Endothelial cell (in vitro differentiated cells): Measurements from ENCODE around the gene TTC27. TPM values are rescaled to one million over a fixed set of nuclear protein-coding genes. Genes with fewer than 3 reads are reported as not detected.
"Not testable (repeated sequence)": the region's sequence is repeated elsewhere in the genome, so short reads cannot be mapped to it uniquely, and the experiment has no call there.

Experiments used
- DNase-seq: peaks from one replicate; pipeline ENCODE4 v3.0.0; 2021; ENCODE audit warnings: low spot score
- H3K27ac Mint-ChIP-seq: one replicate; pipeline ENCODE4 v1.8.0; 2021; ENCODE audit warnings: mixed read lengths, inconsistent platforms; ENCODE audit not compliant: unreplicated experiment
- H3K27me3 Mint-ChIP-seq: one replicate; pipeline ENCODE4 v1.8.0; 2021; ENCODE audit warnings: mild to moderate bottlenecking, moderate library complexity, mixed read lengths, inconsistent platforms; ENCODE audit not compliant: unreplicated experiment
- H3K36me3 Mint-ChIP-seq: one replicate; pipeline ENCODE4 v1.8.0; 2021; ENCODE audit warnings: mild to moderate bottlenecking, low read depth, mixed read lengths, inconsistent platforms; ENCODE audit not compliant: unreplicated experiment
- H3K4me1 Mint-ChIP-seq: one replicate; pipeline ENCODE4 v1.8.0; 2021; ENCODE audit warnings: mild to moderate bottlenecking, mixed read lengths, inconsistent platforms; ENCODE audit not compliant: unreplicated experiment
- H3K4me3 Mint-ChIP-seq: one replicate; pipeline ENCODE4 v1.8.0; 2021; ENCODE audit warnings: mild to moderate bottlenecking, mixed read lengths, inconsistent platforms; ENCODE audit not compliant: unreplicated experiment
- H3K9me3 Mint-ChIP-seq: one replicate; pipeline ENCODE4 v1.8.0; 2021; ENCODE audit warnings: mixed read lengths, inconsistent platforms; ENCODE audit not compliant: unreplicated experiment
- total RNA-seq: library from RNA; stranded (reverse); fragmentation: NEBNext Ultra II Directional; extraction: Animal tissue kit (Norgen Biotek cat#: 25700); gene quantifications from one replicate; pipeline ENCODE4 v1.2.1, GENCODE V29; 2021; ENCODE audit not compliant: unreplicated experiment
- TF ChIP-seq, protein P1 (sequence below): fragments of 200-600 bp; sonication (generic); IDR thresholded peaks from one replicate; pipeline ENCODE4 v1.5.0; 2021; ENCODE audit warnings: antibody characterized with exemption; ENCODE audit not compliant: unreplicated experiment

Gene TTC27
- total RNA-seq, 1 donor from 2014 or later: 12.7 TPM

DNA sequence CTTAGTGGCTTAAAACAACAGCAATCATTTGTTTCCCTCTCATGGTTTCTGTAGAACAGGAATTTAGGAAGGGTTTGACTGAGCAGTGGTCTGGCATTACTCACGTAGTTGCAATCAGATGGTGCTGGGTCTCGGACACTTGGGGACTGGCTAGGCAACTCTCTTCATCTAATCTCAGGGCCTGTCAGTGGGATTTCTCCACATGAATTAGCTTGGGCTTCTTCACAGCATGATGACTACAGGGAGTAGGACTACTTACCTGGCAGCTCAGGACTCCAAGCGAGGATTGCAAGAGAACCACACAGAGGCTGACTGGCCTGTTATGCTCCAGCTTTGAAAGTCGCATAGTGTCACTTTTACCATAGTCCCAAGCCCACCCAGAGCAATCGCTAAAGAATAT lies 125.1 kb downstream of the TTC27 start:
- Mint-ChIP-seq H3K27me3 (peaks cover 3% of the 10 kb centered on the region), H3K4me1 (peaks cover 20% of the 10 kb centered on the region), H3K27ac (no peak overlapping the region), H3K9me3 (no peaks in the 10 kb centered on the region), H3K4me3 (no peak overlapping the region), H3K36me3 (peaks cover 3% of the 10 kb centered on the region)
- DNase-seq: no peak
- TF ChIP-seq, protein P1, sequence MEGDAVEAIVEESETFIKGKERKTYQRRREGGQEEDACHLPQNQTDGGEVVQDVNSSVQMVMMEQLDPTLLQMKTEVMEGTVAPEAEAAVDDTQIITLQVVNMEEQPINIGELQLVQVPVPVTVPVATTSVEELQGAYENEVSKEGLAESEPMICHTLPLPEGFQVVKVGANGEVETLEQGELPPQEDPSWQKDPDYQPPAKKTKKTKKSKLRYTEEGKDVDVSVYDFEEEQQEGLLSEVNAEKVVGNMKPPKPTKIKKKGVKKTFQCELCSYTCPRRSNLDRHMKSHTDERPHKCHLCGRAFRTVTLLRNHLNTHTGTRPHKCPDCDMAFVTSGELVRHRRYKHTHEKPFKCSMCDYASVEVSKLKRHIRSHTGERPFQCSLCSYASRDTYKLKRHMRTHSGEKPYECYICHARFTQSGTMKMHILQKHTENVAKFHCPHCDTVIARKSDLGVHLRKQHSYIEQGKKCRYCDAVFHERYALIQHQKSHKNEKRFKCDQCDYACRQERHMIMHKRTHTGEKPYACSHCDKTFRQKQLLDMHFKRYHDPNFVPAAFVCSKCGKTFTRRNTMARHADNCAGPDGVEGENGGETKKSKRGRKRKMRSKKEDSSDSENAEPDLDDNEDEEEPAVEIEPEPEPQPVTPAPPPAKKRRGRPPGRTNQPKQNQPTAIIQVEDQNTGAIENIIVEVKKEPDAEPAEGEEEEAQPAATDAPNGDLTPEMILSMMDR: no peak

DNA sequence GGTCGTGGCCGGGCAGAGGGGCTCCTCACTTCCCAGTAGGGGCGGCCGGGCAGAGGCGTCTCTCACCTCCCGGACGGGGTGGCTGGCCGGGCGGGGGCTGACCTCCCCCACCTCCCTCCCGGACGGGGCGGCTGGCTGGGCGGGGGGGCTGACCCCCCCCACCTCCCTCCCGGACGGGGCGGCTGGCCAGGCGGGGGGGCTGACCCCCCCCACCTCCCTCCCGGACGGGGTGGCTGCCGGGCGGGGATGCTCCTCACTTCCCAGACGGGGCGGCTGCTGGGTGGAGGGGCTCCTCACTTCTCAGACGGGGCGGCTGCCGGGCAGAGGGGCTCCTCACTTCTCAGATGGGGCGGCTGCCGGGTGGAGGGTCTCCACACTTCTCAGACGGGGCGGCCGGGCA lies 126.8 kb downstream of the TTC27 start:
- H3K36me3 Mint-ChIP-seq, H3K27ac Mint-ChIP-seq, H3K27me3 Mint-ChIP-seq, H3K4me3 Mint-ChIP-seq, DNase-seq, H3K9me3 Mint-ChIP-seq: not testable (repeated sequence)
- peaks cover 20% of the 10 kb centered on the region for H3K4me1 Mint-ChIP-seq

DNA sequence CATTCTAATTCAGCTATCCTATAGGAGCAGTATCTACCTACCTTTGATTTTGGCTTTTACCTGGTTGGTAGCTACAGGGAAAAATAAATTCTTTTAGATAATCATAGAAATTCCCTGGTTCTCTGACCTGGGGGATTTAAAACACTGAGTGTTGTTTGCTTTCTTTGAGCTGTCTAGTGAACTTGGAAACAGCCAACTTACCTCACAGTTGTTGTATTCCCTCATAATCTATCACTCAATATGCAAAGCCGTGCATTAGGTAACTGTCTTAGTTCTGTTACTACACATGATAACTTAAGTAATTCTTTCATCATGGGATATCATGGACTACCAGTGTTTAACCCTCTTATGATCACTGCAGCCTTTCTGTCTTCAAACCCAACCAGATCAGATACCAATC lies 127.8 kb downstream of the TTC27 start:
- peaks cover 3% of the 10 kb centered on the region for H3K27me3 Mint-ChIP-seq
- TF ChIP-seq, protein P1: no peak
- no peaks in the 10 kb centered on the region for H3K9me3 Mint-ChIP-seq
- no peak overlapping the region for H3K4me3 Mint-ChIP-seq
- no peak overlapping the region for H3K27ac Mint-ChIP-seq
- H3K4me1 Mint-ChIP-seq: peaks cover 20% of the 10 kb centered on the region
- peaks cover 3% of the 10 kb centered on the region for H3K36me3 Mint-ChIP-seq
- DNase-seq: no peak

DNA sequence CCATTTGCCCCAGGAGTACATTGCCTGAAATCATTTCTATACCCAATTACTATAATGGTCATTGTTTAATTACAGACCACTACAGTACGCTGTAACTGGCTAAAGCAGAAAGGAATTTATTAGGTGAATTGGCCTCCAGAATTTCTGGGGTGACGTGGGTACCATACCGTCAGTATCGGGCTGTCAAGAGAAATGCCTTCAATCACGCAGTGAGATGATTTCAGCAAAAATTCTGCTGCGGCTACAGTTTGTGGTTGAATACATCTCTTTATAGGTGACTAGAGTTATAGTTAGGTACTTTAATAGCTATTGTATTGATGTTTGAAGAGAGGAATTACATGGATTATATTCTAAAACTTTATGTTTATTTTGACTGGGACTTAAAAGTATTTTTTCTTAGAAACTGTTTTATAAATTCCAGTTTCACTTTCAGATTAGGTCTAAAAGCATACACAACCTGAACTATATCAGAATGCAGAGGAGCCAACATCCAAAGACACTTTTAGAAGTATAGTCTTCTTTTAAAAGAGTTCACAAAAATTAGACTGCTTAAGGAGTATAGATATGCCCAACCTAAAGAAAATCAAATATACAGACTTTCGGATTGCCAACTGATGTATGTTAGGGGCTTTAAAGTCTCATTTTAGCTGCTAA lies 128.4 kb downstream of the TTC27 start:
- Mint-ChIP-seq H3K9me3 (no peaks in the 10 kb centered on the region), H3K4me3 (no peak overlapping the region), H3K27ac (no peak overlapping the region), H3K4me1 (peaks cover 25% of the 10 kb centered on the region), H3K36me3 (peaks cover 3% of the 10 kb centered on the region), H3K27me3 (peaks cover 3% of the 10 kb centered on the region)
- DNase-seq: no peak
- TF ChIP-seq, protein P1: no peak

DNA sequence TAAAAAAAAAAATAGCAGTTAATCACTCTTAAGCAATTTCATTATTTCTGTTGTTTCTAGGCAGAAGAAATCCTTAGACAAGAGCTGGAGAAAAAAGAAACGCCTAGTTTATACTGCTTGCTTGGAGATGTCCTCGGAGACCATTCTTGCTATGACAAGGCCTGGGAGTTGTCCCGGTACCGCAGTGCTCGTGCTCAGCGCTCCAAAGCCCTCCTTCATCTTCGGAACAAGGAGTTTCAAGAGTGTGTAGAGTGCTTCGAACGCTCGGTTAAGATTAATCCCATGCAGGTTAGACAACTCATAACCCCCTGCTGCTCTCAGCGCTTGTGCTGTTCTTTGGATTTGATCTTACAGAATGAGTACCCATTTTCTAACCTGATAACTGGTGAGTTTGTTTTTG lies 130.4 kb downstream of the TTC27 start:
- no peak for DNase-seq
- TF ChIP-seq, protein P1: no peak
- no peaks in the 10 kb centered on the region for H3K9me3 Mint-ChIP-seq

More for the DNA sequence above, 130.4 kb downstream of the TTC27 start:
- H3K4me3 Mint-ChIP-seq: no peak overlapping the region
- no peak overlapping the region for H3K27ac Mint-ChIP-seq
- H3K4me1 Mint-ChIP-seq: peaks cover 14% of the 10 kb centered on the region
- H3K36me3 Mint-ChIP-seq: peaks cover 8% of the 10 kb centered on the region
- H3K27me3 Mint-ChIP-seq: no peaks in the 10 kb centered on the region
